GM18511 (cell line): ENCODE results near the gene PPP1R8.

Source experiments
- ATAC-seq: cut with Tn5 transposase; IDR thresholded peaks from one replicate; pipeline ENCODE4 v1.9.1; 2021; ENCODE audit warnings: mild to moderate bottlenecking, moderate library complexity; ENCODE audit not compliant: unreplicated experiment

The PPP1R8 gene

GRCh38 chr1:27887215-27888021, 56.8 kb downstream of the PPP1R8 start:
- no peak for ATAC-seq

GRCh38 chr1:27889506-27889905, 58.9 kb downstream of the PPP1R8 start:
- no peak for ATAC-seq

- peak; percentile 42 for ATAC-seq
These were observed 60.8 kb downstream of the PPP1R8 start for GRCh38 chr1:27891196-27891889.

- ATAC-seq, result no peak
These were observed 63.9 kb downstream of the PPP1R8 start for GRCh38 chr1:27894521-27894920.
